ENCODE measurements around the gene SMIM17.
"Not testable (repeated sequence)": the region's sequence is repeated elsewhere in the genome, so short reads cannot be mapped to it uniquely, and the experiment has no call there.

The SMIM17 gene

DNA sequence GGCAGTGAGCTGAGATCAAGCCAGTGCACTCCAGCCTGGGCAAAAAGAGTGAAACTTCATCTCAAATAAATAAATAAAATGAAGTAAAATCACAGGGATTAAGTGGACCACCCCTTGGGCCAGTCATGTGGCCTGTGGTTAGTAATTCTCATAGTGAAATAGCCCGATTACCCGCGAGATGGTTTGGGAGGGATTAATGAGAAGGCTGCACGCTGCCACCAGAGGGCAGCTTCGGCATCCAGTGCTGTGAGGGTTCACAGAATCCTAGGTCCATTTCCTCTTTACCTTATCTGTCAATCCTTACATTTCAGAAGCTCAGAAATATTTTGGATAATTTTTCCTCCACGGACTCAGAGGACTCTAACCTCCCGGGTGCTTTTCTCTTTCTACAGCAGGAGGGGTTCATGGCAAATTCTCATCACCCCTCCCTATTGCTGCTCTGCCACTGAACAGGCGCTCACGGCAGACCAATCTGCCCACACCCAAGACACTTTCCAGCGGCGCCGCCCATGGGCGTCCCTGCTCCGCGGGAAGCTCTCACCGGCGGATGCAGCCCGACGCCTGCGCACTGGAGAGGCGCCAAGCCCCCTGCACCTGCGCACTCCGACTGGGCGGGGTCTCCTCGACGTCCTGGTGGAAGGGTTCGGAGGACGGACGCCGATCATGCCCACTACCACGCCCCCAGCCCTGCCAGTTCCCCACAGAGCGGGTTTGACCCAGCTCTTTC lies 17.6 kb downstream of the SMIM17 start:
- DNase-seq (ENCODE audit: low read depth, low spot score), result no peak

DNA sequence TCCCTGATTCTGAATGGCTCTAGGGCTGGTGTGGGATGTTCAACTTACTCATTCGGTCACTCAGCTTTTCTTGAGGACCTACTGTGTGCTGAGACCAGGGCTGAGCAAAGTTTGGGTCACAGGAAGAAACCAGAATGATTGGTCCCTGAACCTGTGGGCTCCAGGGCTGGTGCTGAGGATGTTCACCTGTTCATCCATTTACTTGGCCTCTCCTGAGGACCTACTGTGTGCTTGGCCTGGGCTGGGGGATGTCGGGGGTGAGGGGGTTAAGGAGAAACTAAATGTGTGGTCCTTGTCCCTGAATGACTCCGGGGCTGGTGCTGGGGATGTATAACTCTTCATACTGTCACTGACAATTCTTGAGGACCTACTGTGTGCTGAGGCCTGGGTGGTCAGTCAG lies 18.3 kb downstream of the SMIM17 start:
- DNase-seq (ENCODE audit: low read depth, low spot score), result no peak

- DNase-seq (ENCODE audit: low read depth, low spot score), result no peak
Observed at GRCh38 chr19:56663931-56664500, 21.1 kb downstream of the SMIM17 start.

- no peak for DNase-seq (ENCODE audit: low read depth, low spot score)
Observed at GRCh38 chr19:56664511-56664910, 21.6 kb downstream of the SMIM17 start.

DNA sequence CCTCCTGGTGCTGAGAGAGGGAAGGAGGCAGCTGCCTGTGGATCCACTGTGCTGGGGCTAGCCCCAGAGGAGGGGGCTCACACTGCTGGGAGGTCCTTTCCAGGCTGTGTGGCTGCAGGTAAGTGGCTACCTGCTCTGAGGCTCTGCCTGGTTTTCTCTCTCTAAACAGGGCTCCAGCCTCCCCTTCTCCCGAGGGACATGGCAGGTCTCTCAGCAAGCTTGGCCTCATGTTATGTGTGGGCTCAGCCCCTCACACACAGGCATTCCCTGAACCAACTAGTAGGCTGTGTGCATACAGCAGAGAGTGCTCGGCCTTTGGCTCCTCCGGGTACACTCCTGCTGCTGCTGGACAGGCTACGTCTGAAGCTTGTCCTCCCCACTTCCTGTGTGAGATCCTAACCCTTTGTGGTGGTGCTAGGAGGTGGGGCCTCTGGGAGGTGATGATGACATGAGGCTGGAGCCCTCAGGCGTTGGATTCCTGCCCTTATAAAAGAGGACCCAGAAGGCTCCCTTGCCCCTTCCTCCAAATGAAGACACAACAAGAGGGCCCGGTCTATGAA lies 24.4 kb downstream of the SMIM17 start:
- DNase-seq (ENCODE audit: low read depth, low spot score), result no peak

DNA sequence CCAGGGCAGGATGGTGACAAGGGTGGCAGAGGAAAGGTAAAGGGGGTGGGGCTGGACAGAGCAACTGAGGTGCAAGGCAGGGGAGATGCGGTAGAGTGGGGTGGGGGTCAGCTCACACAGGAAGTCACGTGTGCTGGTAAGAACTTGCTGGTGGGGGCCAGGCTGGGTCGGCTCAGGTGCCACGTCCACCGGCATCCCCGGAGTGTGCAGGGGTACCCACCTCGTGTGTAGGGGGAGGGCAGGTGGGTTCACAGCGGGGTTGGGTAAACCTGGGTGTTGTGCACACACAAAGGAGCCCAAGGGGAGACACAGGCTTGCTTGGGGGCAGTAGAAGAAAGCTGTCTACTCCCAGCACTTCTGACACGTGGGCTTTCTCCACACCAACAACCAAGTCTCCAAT lies 25.7 kb downstream of the SMIM17 start:
- DNase-seq (ENCODE audit: low read depth, low spot score), result no peak

DNA sequence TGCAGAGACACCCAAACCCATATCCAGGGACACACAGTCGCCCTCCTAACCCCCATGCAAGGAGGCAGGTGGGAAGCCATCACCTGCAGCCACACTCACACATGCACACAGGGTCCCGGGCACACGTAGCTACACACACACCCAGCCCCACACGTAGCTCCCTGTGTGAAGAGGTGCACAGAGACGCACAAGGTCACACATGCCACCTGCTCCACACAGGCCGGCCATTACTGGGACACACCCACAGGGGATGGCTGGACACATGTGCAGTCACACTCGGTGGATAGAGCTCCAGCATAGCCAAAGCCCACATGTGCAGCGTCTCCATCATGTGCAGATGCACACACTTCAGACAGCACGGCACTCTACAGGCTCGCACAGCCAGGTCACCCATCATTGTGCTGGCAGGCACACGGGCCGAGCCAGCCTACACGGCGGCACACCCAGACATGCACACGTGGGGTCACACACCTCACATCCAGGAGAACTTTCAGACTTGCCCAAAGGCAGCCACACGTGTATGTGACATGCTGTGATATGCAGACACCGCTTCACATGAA lies 27.5 kb downstream of the SMIM17 start:
- no peak for DNase-seq (ENCODE audit: low read depth, low spot score)

DNA sequence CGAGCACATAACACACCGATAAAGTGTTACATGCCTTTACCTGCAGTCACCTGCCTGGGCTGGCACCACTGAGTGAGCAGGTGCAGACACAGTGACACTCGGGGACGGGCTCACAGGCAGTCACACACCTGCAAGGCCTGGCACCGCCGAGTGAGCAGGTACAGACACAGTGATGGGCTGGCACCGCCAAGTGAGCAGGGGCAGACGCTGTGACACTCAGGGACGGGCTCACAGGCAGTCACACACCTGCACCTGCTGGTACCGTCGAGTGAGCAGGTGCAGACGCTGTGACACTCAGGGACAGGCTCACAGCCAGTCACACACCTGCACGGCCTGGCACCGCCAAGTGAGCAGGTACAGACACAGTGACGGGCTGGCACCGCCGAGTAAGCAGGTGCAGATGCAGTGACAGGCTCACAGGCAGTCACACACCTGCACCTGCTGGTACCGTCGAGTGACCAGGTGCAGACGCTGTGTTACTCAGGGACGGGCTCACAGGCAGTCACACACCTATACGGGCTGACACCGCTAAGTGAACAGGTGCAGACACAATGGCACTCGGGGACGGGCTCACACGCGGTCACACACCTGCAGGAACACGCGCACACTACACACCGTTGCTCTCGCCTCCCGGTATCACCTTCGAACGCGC lies 28.1 kb downstream of the SMIM17 start:
- DNase-seq (ENCODE audit: low read depth, low spot score), result no peak

DNA sequence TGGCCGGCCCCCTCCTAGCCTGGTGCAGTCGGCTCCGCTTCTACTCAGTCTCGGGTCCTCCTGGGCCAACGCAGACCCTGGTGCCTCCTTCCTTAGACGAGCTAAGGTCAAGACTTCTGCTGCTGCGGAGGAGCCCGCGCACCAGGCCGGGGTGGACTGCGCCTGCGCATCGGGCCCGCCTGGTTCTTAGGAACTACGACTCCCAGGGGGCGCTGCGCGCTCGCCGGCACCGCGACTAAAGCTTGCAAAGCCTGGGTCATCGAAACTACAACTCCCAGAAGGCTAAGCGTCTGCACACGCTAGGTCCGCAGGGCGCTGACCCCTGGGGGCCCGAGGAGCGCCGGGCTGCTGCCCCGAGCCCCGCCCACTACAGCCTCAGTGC lies 28.6 kb downstream of the SMIM17 start, which contains the start of gene ZNF835:
Gene ZNF835 (minus strand): TSS at position 145 of the 382 bp plus-strand sequence. CDS start 6,559 bp downstream, outside the sequence.
- peak; percentile 61 for DNase-seq (ENCODE audit: low read depth, low spot score)

DNA sequence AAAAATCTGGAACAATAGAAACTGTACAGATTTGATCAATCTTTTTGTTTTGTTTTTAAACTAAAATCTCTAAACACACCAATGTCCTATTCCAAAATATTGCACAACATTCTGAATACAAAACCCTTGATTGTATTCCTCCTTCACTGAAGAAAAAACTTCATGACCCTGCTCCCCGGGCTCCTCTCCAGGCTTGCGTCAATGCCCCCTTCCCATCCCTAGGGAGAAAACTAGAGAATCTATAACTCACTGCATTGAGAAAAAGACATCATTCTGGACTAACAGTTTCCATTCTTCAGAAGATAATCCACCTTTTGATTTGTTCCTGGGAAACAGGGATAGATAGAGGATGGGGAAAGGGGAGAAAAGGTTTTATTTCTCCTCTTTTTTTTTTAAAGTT lies 29.7 kb downstream of the SMIM17 start:
- DNase-seq (ENCODE audit: low read depth, low spot score), result not testable (repeated sequence)

- no peak for DNase-seq (ENCODE audit: low read depth, low spot score)
Observed at GRCh38 chr19:56678205-56678604, 35.2 kb downstream of the SMIM17 start.

DNA sequence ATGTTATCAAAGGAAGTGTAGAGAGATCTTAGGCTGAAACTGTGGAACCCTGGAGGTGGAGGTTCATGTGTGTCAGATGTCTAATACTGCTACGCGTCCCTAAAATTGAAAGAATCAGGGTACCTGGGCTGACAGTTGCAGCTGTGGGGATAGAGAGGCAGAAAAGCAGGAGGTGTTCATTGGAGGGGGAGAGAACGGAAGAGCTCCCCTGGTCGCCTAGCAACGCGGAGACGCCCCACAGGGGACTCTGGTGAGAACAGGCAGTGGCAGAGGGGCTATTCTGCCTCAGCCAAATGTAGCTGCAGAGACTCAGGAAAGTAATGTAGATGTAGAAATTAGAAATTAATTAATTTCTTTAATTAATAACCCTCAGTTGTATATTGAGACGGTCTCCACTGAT lies 38.7 kb downstream of the SMIM17 start:
- DNase-seq (ENCODE audit: low read depth, low spot score), result no peak

GRCh38 chr19:56683116-56683515 lies 40.2 kb downstream of the SMIM17 start:
- DNase-seq (ENCODE audit: low read depth, low spot score), result no peak

- no peak for DNase-seq (ENCODE audit: low read depth, low spot score)
Observed at GRCh38 chr19:56687031-56687430, 44.1 kb downstream of the SMIM17 start.

- DNase-seq (ENCODE audit: low read depth, low spot score), result no peak
Observed at GRCh38 chr19:56689198-56689597, 46.2 kb downstream of the SMIM17 start.

DNA sequence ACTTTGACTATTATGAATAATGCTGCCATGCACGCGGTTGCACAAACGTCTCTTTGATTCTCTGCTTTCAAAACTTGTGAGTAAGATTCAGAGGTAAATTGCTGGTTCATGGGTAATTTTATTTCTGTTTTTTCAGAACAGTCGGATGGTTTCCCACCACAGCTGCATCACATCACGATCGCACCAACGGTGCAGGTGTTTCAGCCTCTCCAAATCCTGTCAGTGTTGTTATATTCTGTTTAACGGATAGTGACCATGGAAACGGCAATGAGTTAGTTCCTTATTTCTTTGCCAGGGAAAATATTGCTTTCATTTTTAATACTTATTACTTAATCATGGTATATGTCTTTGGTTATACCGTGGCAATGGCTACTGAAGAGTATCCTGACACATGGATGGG lies 47.7 kb downstream of the SMIM17 start:
- DNase-seq (ENCODE audit: low read depth, low spot score), result no peak

DNA sequence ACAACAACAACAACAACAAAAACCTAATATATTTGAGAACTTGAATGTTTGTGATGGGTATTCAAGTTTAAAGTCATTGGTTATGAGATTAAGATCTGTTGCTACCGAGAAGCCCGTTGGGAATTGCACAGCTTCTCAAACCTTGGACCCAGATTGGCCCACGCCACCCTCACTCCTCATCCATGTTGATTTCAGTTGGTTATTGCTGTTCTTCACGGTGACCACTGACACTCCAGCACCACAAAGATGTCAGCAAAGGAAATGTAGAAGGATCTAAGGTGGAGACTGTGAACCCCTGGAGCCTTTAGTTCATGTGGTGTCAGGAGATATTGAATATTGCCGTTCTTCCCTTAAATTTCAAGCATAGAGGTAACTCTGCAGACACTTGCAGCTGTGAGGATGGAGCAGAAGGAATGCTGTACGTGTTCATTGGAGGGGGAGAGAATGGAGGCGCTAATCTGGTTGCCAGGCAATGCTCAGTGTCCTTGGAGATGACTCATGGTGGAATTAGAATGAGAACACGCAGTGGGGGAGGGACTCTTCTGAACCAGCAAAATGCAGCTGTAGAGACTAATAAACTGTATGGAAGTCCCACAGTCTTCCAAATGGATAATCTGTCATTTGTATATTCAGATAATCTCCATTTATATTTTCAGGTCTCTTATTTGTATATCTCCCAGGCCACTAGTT lies 49.4 kb downstream of the SMIM17 start:
- no peak for DNase-seq (ENCODE audit: low read depth, low spot score)

GRCh38 chr19:56699552-56699951 lies 56.6 kb downstream of the SMIM17 start:
- DNase-seq (ENCODE audit: low read depth, low spot score), result no peak

DNA sequence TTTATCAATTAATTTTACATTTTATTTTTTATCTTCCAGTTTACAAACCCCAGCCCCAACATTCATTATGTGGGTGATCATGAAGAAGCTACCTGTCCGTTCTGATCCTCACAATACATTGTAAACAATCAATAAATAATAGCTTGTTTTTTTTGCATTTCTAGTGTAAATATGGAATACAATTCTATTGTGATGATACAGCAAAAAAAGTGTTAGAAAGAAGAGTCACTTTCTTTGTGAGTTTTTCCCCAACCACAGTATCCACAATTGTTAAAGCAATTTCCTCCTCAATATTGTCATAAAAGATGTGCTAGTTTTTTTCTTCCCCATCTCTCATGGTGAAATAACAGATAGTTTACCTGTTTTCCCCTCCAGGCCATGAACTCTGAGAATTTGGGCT lies 58.9 kb downstream of the SMIM17 start:
- DNase-seq (ENCODE audit: low read depth, low spot score), result no peak

DNA sequence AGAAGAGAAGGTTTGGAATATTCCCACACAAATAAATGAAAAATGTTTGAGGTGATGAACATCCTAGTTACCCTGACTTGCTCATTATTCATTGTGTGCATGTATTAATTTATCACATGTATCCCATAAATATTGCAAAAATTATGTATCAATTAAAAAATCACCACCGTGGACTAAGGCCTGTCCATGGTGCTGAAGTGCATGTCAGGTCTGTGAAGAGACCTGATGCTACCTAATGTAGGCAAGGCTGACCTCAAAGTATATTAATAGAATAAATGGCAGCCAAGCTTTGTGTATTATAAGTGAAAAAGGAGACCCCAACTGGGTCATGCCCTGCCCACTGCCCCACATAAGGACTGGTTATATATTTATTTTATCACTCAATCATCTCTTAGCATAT lies 63.0 kb downstream of the SMIM17 start:
- no peak for DNase-seq (ENCODE audit: low read depth, low spot score)
